Measurements from ENCODE around the gene USP48. TPM values are rescaled to one million over a fixed set of nuclear protein-coding genes. Genes with fewer than 3 reads are reported as not detected.

USP48 gene
- total RNA-seq, 2 experiments from 2014 or later: 72.1 to 72.4 TPM

GRCh38 chr1:21724570-21724969 lies 58.4 kb downstream of the USP48 start:
- no peak for ATAC-seq
- no peak for DNase-seq
- H3K36me3 Mint-ChIP-seq (ENCODE audit: low read depth): peaks cover 26% of the 10 kb centered on the region
- no peak for TF ChIP-seq CTCF (IDR thresholded peaks at IDR 0.05)
- ChIA-PET CTCF (no interaction called here), POLR2A (no interaction called here)
- intact Hi-C loops (cut with micrococcal nuclease): no loop called here
- H3K4me3 Mint-ChIP-seq: no peak overlapping the region
- no peak overlapping the region for H3K27ac Mint-ChIP-seq
- no peaks in the 10 kb centered on the region for H3K9me3 Mint-ChIP-seq
- no peaks in the 10 kb centered on the region for H3K27me3 Mint-ChIP-seq
- H3K4me1 Mint-ChIP-seq (ENCODE audit: low read depth): no peaks in the 10 kb centered on the region

DNA sequence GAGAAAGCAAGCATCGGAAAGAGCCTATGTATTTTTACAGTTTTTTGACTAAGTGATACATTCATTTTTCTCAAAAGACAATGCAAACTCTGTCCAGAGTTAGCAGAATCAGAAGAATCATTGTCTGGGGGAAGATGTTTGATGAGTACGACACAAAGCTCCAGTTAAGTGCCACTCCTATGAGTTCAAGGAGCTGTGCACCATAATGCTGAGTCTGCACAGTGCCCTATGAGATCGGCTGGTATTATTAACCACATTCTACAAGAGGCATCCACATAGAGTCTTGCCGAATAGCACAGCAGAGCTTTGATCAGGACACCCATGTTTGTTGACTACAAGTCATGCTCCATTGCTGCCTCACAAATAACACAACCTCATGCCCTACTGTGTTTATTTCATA lies 58.9 kb downstream of the USP48 start:
- H3K27me3 Mint-ChIP-seq: no peaks in the 10 kb centered on the region
- TF ChIP-seq CTCF (IDR thresholded peaks at IDR 0.05): no peak
- ChIA-PET CTCF (interaction anchor here (0.5 kb wide), 1 partner anchor 476 kb away, joined by 3 read pairs; no protein-coding TSS in a partner anchor), POLR2A (no interaction called here)
- intact Hi-C loops (cut with micrococcal nuclease): no loop called here
- no peak for DNase-seq
- H3K4me3 Mint-ChIP-seq: no peak overlapping the region
- no peak for ATAC-seq
- H3K27ac Mint-ChIP-seq: no peak overlapping the region
- H3K36me3 Mint-ChIP-seq (ENCODE audit: low read depth): peaks cover 26% of the 10 kb centered on the region
- no peaks in the 10 kb centered on the region for H3K9me3 Mint-ChIP-seq
- no peaks in the 10 kb centered on the region for H3K4me1 Mint-ChIP-seq (ENCODE audit: low read depth)

DNA sequence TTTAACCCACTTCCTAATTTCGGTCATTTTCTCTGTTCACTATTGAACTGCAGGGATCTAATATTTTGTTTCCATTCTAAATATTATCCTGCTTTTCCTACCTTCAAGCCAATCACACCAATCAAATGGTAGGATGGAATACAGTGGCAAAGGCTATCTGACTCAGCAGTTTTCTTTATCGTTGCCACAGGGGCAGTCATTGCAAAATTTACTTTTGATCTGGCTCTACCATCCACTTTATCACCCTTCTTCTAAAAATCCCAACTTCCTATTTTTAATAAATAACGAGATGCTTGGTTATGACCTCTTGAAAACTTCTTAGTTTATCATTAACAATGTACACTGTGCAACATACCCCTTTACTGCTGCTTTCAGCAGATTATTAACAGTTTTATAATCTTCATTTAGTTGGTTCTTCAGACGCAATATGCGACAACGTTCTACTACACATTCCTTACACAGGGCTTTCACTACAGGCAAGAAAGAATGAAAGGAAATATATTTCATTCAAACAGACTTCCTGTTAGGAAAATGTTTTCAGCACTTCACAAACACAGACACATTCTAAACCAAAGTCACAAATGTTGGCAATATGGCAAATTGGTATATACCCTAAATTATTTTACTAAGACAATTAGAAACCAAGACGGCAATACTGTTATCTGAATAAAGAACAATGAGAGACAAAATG lies 61.5 kb downstream of the USP48 start:
- Mint-ChIP-seq H3K27ac (no peak overlapping the region), H3K27me3 (no peaks in the 10 kb centered on the region), H3K9me3 (no peaks in the 10 kb centered on the region), H3K4me3 (no peak overlapping the region), H3K4me1 (ENCODE audit: low read depth) (no peaks in the 10 kb centered on the region), H3K36me3 (ENCODE audit: low read depth) (peaks cover 27% of the 10 kb centered on the region)
- ChIA-PET POLR2A (no interaction called here), CTCF (no interaction called here)
- TF ChIP-seq CTCF (IDR thresholded peaks at IDR 0.05): no peak
- no peak for DNase-seq
- intact Hi-C loops (cut with micrococcal nuclease): no loop called here
- no peak for ATAC-seq

DNA sequence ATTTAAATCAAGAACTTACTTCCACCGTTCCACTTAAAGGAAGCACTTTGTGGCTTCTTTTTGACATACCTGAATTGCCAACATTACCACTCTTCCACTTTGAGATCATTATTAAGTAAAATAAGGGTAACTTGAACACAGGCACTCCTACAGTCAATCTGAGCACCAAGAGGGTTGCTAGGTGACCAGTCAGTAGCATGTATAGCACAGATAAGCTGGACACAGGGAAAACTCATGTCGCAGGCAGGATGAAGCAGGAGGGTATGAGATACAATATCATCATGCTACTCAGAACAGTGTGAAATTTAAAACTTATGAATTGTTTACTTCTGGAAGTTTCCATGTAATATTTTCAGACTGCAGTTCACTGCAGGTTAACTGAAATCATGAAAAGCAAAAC lies 66.8 kb downstream of the USP48 start:
- peaks cover 43% of the 10 kb centered on the region for H3K36me3 Mint-ChIP-seq (ENCODE audit: low read depth)
- no peak for ATAC-seq
- CTCF ChIA-PET: no interaction called here
- H3K4me3 Mint-ChIP-seq: no peak overlapping the region
- POLR2A ChIA-PET: no interaction called here
- H3K9me3 Mint-ChIP-seq: no peaks in the 10 kb centered on the region
- H3K27me3 Mint-ChIP-seq: no peaks in the 10 kb centered on the region
- no peak for DNase-seq
- TF ChIP-seq CTCF (IDR thresholded peaks at IDR 0.05): no peak
- no peaks in the 10 kb centered on the region for H3K4me1 Mint-ChIP-seq (ENCODE audit: low read depth)
- no peak overlapping the region for H3K27ac Mint-ChIP-seq
- intact Hi-C loops (cut with micrococcal nuclease): no loop called here

- H3K4me3 Mint-ChIP-seq: no peak overlapping the region
- POLR2A ChIA-PET: interaction anchor here (0.8 kb wide), 1 partner anchor 13 kb away, joined by 3 read pairs; no protein-coding TSS in a partner anchor
- no peaks in the 10 kb centered on the region for H3K9me3 Mint-ChIP-seq
- no peaks in the 10 kb centered on the region for H3K27me3 Mint-ChIP-seq
- peaks cover 22% of the 10 kb centered on the region for H3K36me3 Mint-ChIP-seq (ENCODE audit: low read depth)
- peaks cover 6% of the 10 kb centered on the region for H3K4me1 Mint-ChIP-seq (ENCODE audit: low read depth)
- no peak for TF ChIP-seq CTCF (IDR thresholded peaks at IDR 0.05)
- intact Hi-C loops (cut with micrococcal nuclease): no loop called here
- CTCF ChIA-PET: interaction anchor here (0.7 kb wide), 1 partner anchor 255 kb away, joined by 3 read pairs; no protein-coding TSS in a partner anchor
- no peak for ATAC-seq
- no peak overlapping the region for H3K27ac Mint-ChIP-seq
- DNase-seq: no peak
Measured at GRCh38 chr1:21707891-21708290, 75.1 kb downstream of the USP48 start.
